H1 (cell line): ENCODE results near the gene PFDN6. TPM values are rescaled to one million over a fixed set of nuclear protein-coding genes. Genes with fewer than 3 reads are reported as not detected.
A peak's percentile ranks its signal among the peaks of the same experiment; 100 is the strongest.

Source experiments
- CTCF ChIA-PET: fragments of 300-600 bp; sonication (Branson Sonifier 250); formaldehyde crosslinking; loops from one replicate; lab custom pipeline; 2021; ENCODE audit not compliant: partially characterized antibody; lab: Charles Lee
- POLR2A ChIA-PET: fragments of 300-600 bp; sonication (Branson Sonifier 250); formaldehyde crosslinking; loops from one replicate; lab custom pipeline; 2021; ENCODE audit warnings: inconsistent platforms; ENCODE audit not compliant: partially characterized antibody; lab: Charles Lee
- DNase-seq, 2 experiments: peaks; one replicate each; pipeline versions ENCODE4 v3.0.0 to v3.0.0-alpha.2; 2010 to 2022; ENCODE audit warnings: low spot score in 2 of 2, low read depth in 1 of 2, mixed read lengths in 1 of 2
- FAIRE-seq: peaks from 2 replicates; lab custom pipeline; 2011; peaks lifted over from hg19 to GRCh38; lab: Jason Lieb, UNC
- H2AFZ ChIP-seq: 2 replicates; pipeline ENCODE4 v1.8.1; 2012; ENCODE audit warnings: low read length, inconsistent platforms
- H2AK5ac ChIP-seq: 2 replicates; pipeline ENCODE4 v1.6.1; 2013; ENCODE audit warnings: low read depth, low read length
- H2BK120ac ChIP-seq: replicated peaks from 2 replicates; pipeline ENCODE3; 2013; ENCODE audit warnings: low read depth, low read length, inconsistent platforms
- H2BK12ac ChIP-seq: 2 replicates; pipeline ENCODE4 v1.6.1; 2013; ENCODE audit warnings: low read depth, low read length
- H2BK15ac ChIP-seq: 2 replicates; pipeline ENCODE4 v1.6.1; 2013; ENCODE audit warnings: low read length
- H2BK20ac ChIP-seq: 2 replicates; pipeline ENCODE4 v1.6.1; 2013; ENCODE audit warnings: low read length
- H2BK5ac ChIP-seq: 2 replicates; pipeline ENCODE4 v1.6.1; 2013; ENCODE audit warnings: low read depth, low read length
- H3K14ac ChIP-seq: 2 replicates; pipeline ENCODE4 v1.6.1; 2013; ENCODE audit warnings: inconsistent platforms; ENCODE audit not compliant: insufficient read length
- H3K18ac ChIP-seq: 2 replicates; pipeline ENCODE4 v1.6.1; 2013; ENCODE audit warnings: low read length; ENCODE audit errors: extremely low read depth
- H3K23ac ChIP-seq: 2 replicates; pipeline ENCODE4 v1.6.1; 2013; ENCODE audit warnings: inconsistent platforms; ENCODE audit not compliant: insufficient read length
- H3K23me2 ChIP-seq: 2 replicates; pipeline ENCODE4 v1.6.1; 2013; ENCODE audit warnings: low read depth, low read length
- H3K27ac ChIP-seq: 2 replicates; pipeline ENCODE4 v1.6.1; 2011; ENCODE audit warnings: low read depth, low read length, inconsistent platforms
- H3K27me3 ChIP-seq, 4 experiments: replicated peaks in 1 of 4; 1 replicate in 1 of 4; 2 replicates in 3 of 4; pipeline versions ENCODE4 v1.6.1 to v1.8.1; 2011 to 2013; ENCODE audit warnings: low read length in 3 of 4, mild to moderate bottlenecking in 3 of 4, inconsistent platforms in 2 of 4, mixed read lengths in 2 of 4, moderate library complexity in 1 of 4; ENCODE audit not compliant: control insufficient read depth in 3 of 4, insufficient read depth in 3 of 4; ENCODE audit errors: extremely low read depth in 1 of 4
- H3K36me3 ChIP-seq, 4 experiments: 2 replicates each; pipeline versions ENCODE4 v1.6.1 to v1.8.1; 2011 to 2013; ENCODE audit warnings: mild to moderate bottlenecking in 4 of 4, low read length in 3 of 4, moderate library complexity in 2 of 4, control low read depth in 1 of 4, inconsistent platforms in 1 of 4; ENCODE audit not compliant: insufficient read depth in 4 of 4, control insufficient read depth in 2 of 4
- H3K4ac ChIP-seq: replicated peaks from 2 replicates; pipeline ENCODE3; 2013; ENCODE audit warnings: low read length, low read depth, mixed read lengths, inconsistent platforms; ENCODE audit not compliant: insufficient read length
- H3K4me1 ChIP-seq, 4 experiments: replicated peaks in 1 of 4; 1 replicate in 1 of 4; 2 replicates in 3 of 4; pipeline versions ENCODE4 v1.6.1 to v1.8.1; 2011 to 2013; ENCODE audit warnings: low read length in 3 of 4, inconsistent platforms in 2 of 4, mixed read lengths in 1 of 4; ENCODE audit not compliant: insufficient read depth in 4 of 4, control insufficient read depth in 3 of 4
- H3K4me2 ChIP-seq, 2 experiments: 2 replicates each; pipeline versions ENCODE4 v1.6.1 to v1.8.1; 2011 to 2013; ENCODE audit warnings: low read depth in 2 of 2, low read length in 2 of 2, control low read depth in 1 of 2, inconsistent platforms in 1 of 2, mild to moderate bottlenecking in 1 of 2; ENCODE audit not compliant: insufficient read depth in 1 of 2
- H3K4me3 ChIP-seq, 4 experiments: fragments of 200-600, 300-600 bp in 1 of 4; sonication (generic), shearing (Covaris generic), sonication (Bioruptor Twin) in 1 of 4; 2 replicates each; pipeline versions ENCODE4 v1.5.1 to v1.8.1; 2011 to 2016; ENCODE audit warnings: low read length in 4 of 4, low read depth in 3 of 4, control low read depth in 2 of 4, inconsistent platforms in 2 of 4, mild to moderate bottlenecking in 2 of 4, mixed read lengths in 1 of 4, moderate library complexity in 1 of 4; ENCODE audit not compliant: insufficient read depth in 2 of 4; ENCODE audit errors: extremely low read depth in 1 of 4
- H3K56ac ChIP-seq: replicated peaks from 2 replicates; pipeline ENCODE3; 2013; ENCODE audit warnings: low read depth, mild to moderate bottlenecking, mixed read lengths, low read length, inconsistent platforms; ENCODE audit not compliant: insufficient read length
- H3K79me1 ChIP-seq: 2 replicates; pipeline ENCODE4 v1.6.1; 2013; ENCODE audit warnings: low read depth, low read length, control low read depth
- H3K79me2 ChIP-seq, 2 experiments: 2 replicates each; pipeline versions ENCODE4 v1.6.1 to v1.8.1; 2012 to 2013; ENCODE audit warnings: low read length in 2 of 2, mild to moderate bottlenecking in 2 of 2, inconsistent platforms in 1 of 2; ENCODE audit not compliant: insufficient read depth in 2 of 2, control insufficient read depth in 1 of 2
- H3K9ac ChIP-seq, 4 experiments: replicated peaks in 1 of 4; 1 replicate in 1 of 4; 2 replicates in 3 of 4; pipeline versions ENCODE4 v1.6.1 to v1.8.1; 2011 to 2013; ENCODE audit warnings: low read depth in 3 of 4, low read length in 3 of 4, control low read depth in 2 of 4, mild to moderate bottlenecking in 2 of 4, moderate library complexity in 2 of 4, inconsistent platforms in 1 of 4; ENCODE audit errors: extremely low read depth in 1 of 4
- H3K9me3 ChIP-seq, 2 experiments: 2 replicates each; pipeline versions ENCODE4 v1.6.1 to v1.8.1; 2012 to 2013; ENCODE audit warnings: mild to moderate bottlenecking in 2 of 2, moderate library complexity in 2 of 2, control low read depth in 1 of 2, inconsistent platforms in 1 of 2, low read depth in 1 of 2, low read length in 1 of 2, mixed read lengths in 1 of 2; ENCODE audit not compliant: insufficient read depth in 2 of 2
- H4K20me1 ChIP-seq, 2 experiments: replicated peaks in 1 of 2; 2 replicates each; pipeline versions ENCODE3 to v1.8.1; 2011 to 2013; ENCODE audit warnings: inconsistent platforms in 2 of 2, low read length in 2 of 2, mild to moderate bottlenecking in 1 of 2; ENCODE audit not compliant: insufficient read depth in 2 of 2, control insufficient read depth in 1 of 2
- H4K5ac ChIP-seq: 2 replicates; pipeline ENCODE4 v1.6.1; 2013; ENCODE audit warnings: low read length, low read depth, mixed read lengths, inconsistent platforms; ENCODE audit not compliant: insufficient read length
- H4K8ac ChIP-seq: 2 replicates; pipeline ENCODE4 v1.8.0; 2013; ENCODE audit warnings: mild to moderate bottlenecking, moderate library complexity, low read length, inconsistent platforms; ENCODE audit not compliant: insufficient read depth; ENCODE audit errors: extremely low read depth
- H4K91ac ChIP-seq: replicated peaks from 2 replicates; pipeline ENCODE3; 2013; ENCODE audit warnings: low read length, mixed read lengths, inconsistent platforms; ENCODE audit not compliant: insufficient read length
- JUN ChIP-seq: IDR thresholded peaks from 2 replicates; pipeline ENCODE4 v1.6.1; 2011; ENCODE audit warnings: low read depth, mild to moderate bottlenecking, improper control_type of control experiment, low read length
- KDM1A ChIP-seq: fragments of 200-600, 300-600 bp; sonication (generic); IDR thresholded peaks from 2 replicates; pipeline ENCODE4 v1.7.1; 2016; ENCODE audit warnings: mild to moderate bottlenecking, low read length, borderline replicate concordance
- SP1 ChIP-seq: IDR thresholded peaks from 2 replicates; pipeline ENCODE4 v1.6.1; 2011; ENCODE audit warnings: low read depth, low read length
- WGBS, 2 experiments: shearing (Covaris generic) in 1 of 2; methylation state at CpG; one replicate each; pipeline versions ENCODE4 v1.1.6 to v1.1.7; 2013 to 2015; ENCODE audit warnings: low lambda C conversion rate in 2 of 2, mixed read lengths in 2 of 2, inconsistent platforms in 1 of 2, low coverage in 1 of 2, missing lambda C conversion rate in 1 of 2; ENCODE audit not compliant: insufficient replicate concordance in 2 of 2, insufficient coverage in 1 of 2, insufficient read length in 1 of 2; ENCODE audit errors: extremely low coverage in 1 of 2, missing lambda C conversion rate in 1 of 2; 5-methylcytosine and 5-hydroxymethylcytosine counted together
- polyA plus RNA-seq, 7 experiments: library from polyadenylated mRNA; depleted of rRNA in 3 of 7; stranded (reverse) in 5 of 7; unstranded in 2 of 7; fragments of >200 nt in 5 of 7; fragments of 200-250 nt in 2 of 7; gene quantifications; 1 replicate in 5 of 7; 2 replicates in 1 of 7; 4 replicates in 1 of 7; pipeline versions ENCODE4 v1.2.1 to v1.2.3, GENCODE V29; 2011 to 2013; ENCODE audit warnings: missing spikeins in 2 of 7, mixed read lengths in 2 of 7
- total RNA-seq: library from RNA; stranded (reverse); fragmentation: NEBNext Ultra II Directional; extraction: Animal tissue kit (Norgen Biotek cat#: 25700); gene quantifications from 2 replicates; pipeline ENCODE4 v1.2.1, GENCODE V29; 2021

The PFDN6 gene
- total and polyA plus RNA-seq, 2 of the 8 experiments (the other 6 are each of a cell fraction or from before 2014, with no cell fraction given): 32.0 to 95.7 TPM

- Histone ChIP-seq H2AFZ (no peak overlapping the region), H3K4me1 (peaks cover 0 to 6% (median 4%) of the 10 kb centered on the region in 4 experiments; a peak in 6 of 7 replicates), H3K9me3 (no peaks in the 10 kb centered on the region), H3K36me3 (peaks cover 5 to 10% (median 8%) of the 10 kb centered on the region in 4 experiments; a peak in 7 of 8 replicates), H3K79me2 (peaks cover 0 to 24% of the 10 kb centered on the region in 2 experiments; a peak in 2 of 4 replicates), H3K56ac (peak overlapping the region; percentile 2), H3K27ac (peak overlapping the region; percentile 79), H3K18ac (peak overlapping the region; percentile 62; the same call in 1 of the 2 replicates), H3K4me2 (peak overlapping the region; percentile 34 to 98), H3K4me3 (peak overlapping the region; percentile 69 to 91 (median 73)), H4K20me1 (peaks cover 0 to 5% of the 10 kb centered on the region in 2 experiments), H3K23me2 (peaks cover 16% of the 10 kb centered on the region), H3K79me1 (peaks cover 9% of the 10 kb centered on the region; the same call in 1 of the 2 replicates), H2AK5ac (0 out of 2 replicates have a peak overlapping the region, but pooled peaks have one; percentile 20), H3K14ac (no peak overlapping the region), H2BK5ac (peak overlapping the region; percentile 69; the same call in 1 of the 2 replicates), H2BK20ac (no peak overlapping the region), H2BK12ac (peak overlapping the region; percentile 71; the same call in 1 of the 2 replicates), H4K91ac (peak overlapping the region; percentile 36), H3K9ac (peak overlapping the region in 3 of 4 experiments; percentile 54 to 72 (median 59); a peak in 6 of 7 replicates), H3K4ac (peak overlapping the region; percentile 1), H3K27me3 (no peaks in the 10 kb centered on the region), H4K5ac (peak overlapping the region; percentile 55), H2BK15ac (0 out of 2 replicates have a peak overlapping the region, but pooled peaks have one; percentile 40), H2BK120ac (no peak overlapping the region), H3K23ac (no peak overlapping the region), H4K8ac (peak overlapping the region; percentile 75; the same call in 1 of the 2 replicates)
- WGBS, 2 experiments: 53% methylated on average over 8 of the region's 12 CpGs; no CpG with 5 or more reads in 1 of the 2 experiments
- ChIA-PET CTCF (interaction anchor here (0.6 to 6.2 kb wide), 10 partner anchors 8 to 363 kb away, joined by 3 to 77 read pairs (median 3); partner anchors contain the start of genes B3GALT4, CUTA, PFDN6 and WDR46), POLR2A (interaction anchor here (0.8 to 16.7 kb wide), 10 partner anchors 8 to 325 kb away, joined by 3 to 337 read pairs (median 12); partner anchors contain the start of genes B3GALT4, PFDN6, RPS18 and TAPBP)
- FAIRE-seq (no peak), DNase-seq (no peak)
- TF ChIP-seq KDM1A (peak; percentile 35; the same call in 1 of the 2 replicates), JUN (no peak), SP1 (no peak)
Measured at GRCh38 chr6:33296797-33297405, 7.5 kb downstream of the PFDN6 start.
